Upper lobe of left lung (tissue), 6 donors: ENCODE results near the gene AKT1S1. TPM values are rescaled to one million over a fixed set of nuclear protein-coding genes. Genes with fewer than 3 reads are reported as not detected.

Source experiments
- ATAC-seq, 2 donors: fragments of 200-7000 bp; cut with Tn5 transposase; one replicate each; pipeline ENCODE4 v1.9.1; 2022; ENCODE audit warnings: mild to moderate bottlenecking in 2 of 2, moderate library complexity in 2 of 2; ENCODE audit not compliant: low FRiP score in 2 of 2
- DNase-seq, 2 donors: peaks; one replicate each; pipeline ENCODE4 v3.0.0-alpha.2; 2019 to 2020
- H3K27ac ChIP-seq, 4 donors: fragments of 200-600 bp; sonication (generic); one replicate each; pipeline ENCODE4 v1.5.1; 2016 to 2019
- H3K27me3 ChIP-seq, 4 donors: fragments of 200-600 bp; sonication (generic); one replicate each; pipeline ENCODE4 v1.5.1; 2017 to 2019
- H3K36me3 ChIP-seq, 4 donors: fragments of 200-600 bp; sonication (generic); one replicate each; pipeline ENCODE4 v1.5.1; 2016 to 2019
- H3K4me1 ChIP-seq, 4 donors: fragments of 200-600 bp; sonication (generic); one replicate each; pipeline ENCODE4 v1.5.1; 2018 to 2019
- H3K4me3 ChIP-seq, 4 donors: fragments of 200-600 bp; sonication (generic); one replicate each; pipeline ENCODE4 v1.5.1; 2017 to 2019; ENCODE audit warnings: mild to moderate bottlenecking in 2 of 4, moderate library complexity in 1 of 4
- H3K9me3 ChIP-seq, 4 donors: fragments of 200-600 bp; sonication (generic); one replicate each; pipeline ENCODE4 v1.5.1; 2018 to 2019
- CTCF ChIP-seq, 6 experiments: fragments of 450-650 bp in 4 of 6; fragments of 200-600 bp in 2 of 6; sonication (generic) in 2 of 6; IDR thresholded peaks; one replicate each; pipeline ENCODE4 v1.5.1; 2016 to 2019; ENCODE audit warnings: antibody characterized with exemption in 6 of 6
- EP300 ChIP-seq, 4 donors: sonication (generic); formaldehyde crosslinking; IDR thresholded peaks; one replicate each; pipeline ENCODE4 v1.5.1; 2017; ENCODE audit warnings: antibody characterized with exemption in 4 of 4, control low read depth in 2 of 4
- POLR2A ChIP-seq, 4 donors: fragments of 450-650 bp; IDR thresholded peaks; one replicate each; pipeline ENCODE4 v1.5.1; 2016 to 2017; ENCODE audit warnings: antibody characterized with exemption in 4 of 4, mild to moderate bottlenecking in 2 of 4
- POLR2AphosphoS5 ChIP-seq, 2 donors: sonication (generic); formaldehyde crosslinking; IDR thresholded peaks; one replicate each; pipeline ENCODE4 v1.5.1; 2017; ENCODE audit warnings: antibody characterized with exemption in 2 of 2
- whole genome bisulfite sequencing, 2 donors: methylation state at CpG; one replicate each; pipeline ENCODE4 v1.1.5; 2017 to 2018; 5-methylcytosine and 5-hydroxymethylcytosine counted together
- total RNA-seq, 6 donors: library from RNA; depleted of rRNA in 4 of 6; stranded (reverse); fragments of >200 nt in 4 of 6; gene quantifications; one replicate each; pipeline versions ENCODE4 v1.1.0 to v1.2.1, GENCODE V29; 2016 to 2021
- donor health status: DM: no; HTN: no; CAD: no; lungs with moderate emphysema.
- donor health status: DM: no; HTN: yes; CAD: no; lungs with severe emphysema.

The AKT1S1 gene
- total RNA-seq, 6 donors from 2014 or later, result 11.8 to 35.5 (median 25.7) TPM

GRCh38 chr19:49836176-49837008 lies 40.8 kb downstream of the AKT1S1 start:
- H3K27ac ChIP-seq, result no peak overlapping the region
- no peaks in the 10 kb centered on the region for H3K27me3 ChIP-seq
- no peaks in the 10 kb centered on the region for H3K9me3 ChIP-seq
- H3K4me3 ChIP-seq, result no peak overlapping the region
- DNase-seq (no peak), ATAC-seq (no peak)
- 96 to 98% methylated on average over 17 to 20 of the region's 20 CpGs for WGBS, 2 donors
- no peak for TF ChIP-seq POLR2A (IDR thresholded peaks at IDR 0.05)
- no peak for TF ChIP-seq POLR2AphosphoS5 (IDR thresholded peaks at IDR 0.05)
- TF ChIP-seq EP300 (IDR thresholded peaks at IDR 0.05), result no peak
- H3K36me3 ChIP-seq, result peaks cover 19 to 98% (median 84%) of the 10 kb centered on the region in 4 donors
- peaks cover 0 to 4% (median 0%) of the 10 kb centered on the region in 4 donors for H3K4me1 ChIP-seq

- Histone ChIP-seq H3K27ac (no peak overlapping the region), H3K4me1 (peaks cover 0 to 4% (median 0%) of the 10 kb centered on the region in 4 donors), H3K36me3 (peaks cover 19 to 99% (median 91%) of the 10 kb centered on the region in 4 donors), H3K4me3 (no peak overlapping the region), H3K9me3 (no peaks in the 10 kb centered on the region), H3K27me3 (no peaks in the 10 kb centered on the region)
- TF ChIP-seq POLR2AphosphoS5 (IDR thresholded peaks at IDR 0.05), result no peak
- TF ChIP-seq POLR2A (IDR thresholded peaks at IDR 0.05), result no peak
- no peak for TF ChIP-seq EP300 (IDR thresholded peaks at IDR 0.05)
- TF ChIP-seq CTCF (IDR thresholded peaks at IDR 0.05), result no peak
- no peak for DNase-seq
- no peak for ATAC-seq
- WGBS, 2 donors, result 95 to 97% methylated on average over 6 to 11 of the region's 12 CpGs
These were observed 41.6 kb downstream of the AKT1S1 start for GRCh38 chr19:49835562-49835961.

- no peaks in the 10 kb centered on the region for H3K9me3 ChIP-seq
- peaks cover 0 to 4% (median 0%) of the 10 kb centered on the region in 4 donors for H3K4me1 ChIP-seq
- no peak for TF ChIP-seq POLR2AphosphoS5 (IDR thresholded peaks at IDR 0.05)
- no peak for TF ChIP-seq CTCF (IDR thresholded peaks at IDR 0.05)
- no peak for TF ChIP-seq POLR2A (IDR thresholded peaks at IDR 0.05)
- TF ChIP-seq EP300 (IDR thresholded peaks at IDR 0.05), result no peak
- DNase-seq, result no peak
- WGBS, 2 donors, result 89 to 92% methylated on average over 6 to 7 of the region's 7 CpGs
- no peaks in the 10 kb centered on the region for H3K27me3 ChIP-seq
- H3K36me3 ChIP-seq, result peaks cover 19 to 100% (median 90%) of the 10 kb centered on the region in 4 donors
- no peak overlapping the region for H3K4me3 ChIP-seq
- H3K27ac ChIP-seq, result no peak overlapping the region
- no peak for ATAC-seq
These were observed 43.6 kb downstream of the AKT1S1 start for GRCh38 chr19:49833599-49833998.

- WGBS, 2 donors, result 68 to 75% methylated on average over 9 of the region's 9 CpGs
- ATAC-seq (no peak), DNase-seq (no peak)
- peaks cover 0 to 4% (median 0%) of the 10 kb centered on the region in 4 donors for H3K4me1 ChIP-seq
- no peak overlapping the region for H3K27ac ChIP-seq
- no peaks in the 10 kb centered on the region for H3K27me3 ChIP-seq
- TF ChIP-seq POLR2A (IDR thresholded peaks at IDR 0.05), result no peak
- TF ChIP-seq EP300 (IDR thresholded peaks at IDR 0.05), result no peak
- no peak for TF ChIP-seq CTCF (IDR thresholded peaks at IDR 0.05)
- no peak for TF ChIP-seq POLR2AphosphoS5 (IDR thresholded peaks at IDR 0.05)
- peaks cover 19 to 98% (median 85%) of the 10 kb centered on the region in 4 donors for H3K36me3 ChIP-seq
- no peaks in the 10 kb centered on the region for H3K9me3 ChIP-seq
- H3K4me3 ChIP-seq, result no peak overlapping the region
These were observed 44.6 kb downstream of the AKT1S1 start for GRCh38 chr19:49832556-49832955.

- H3K27ac ChIP-seq, result no peak overlapping the region
- WGBS, 2 donors, result 90 to 100% methylated on average over 3 to 8 of the region's 8 CpGs
- no peak overlapping the region for H3K4me3 ChIP-seq
- H3K9me3 ChIP-seq, result no peaks in the 10 kb centered on the region
- DNase-seq (no peak), ATAC-seq (no peak)
- H3K27me3 ChIP-seq, result no peaks in the 10 kb centered on the region
- TF ChIP-seq POLR2A (IDR thresholded peaks at IDR 0.05), result no peak
- no peak for TF ChIP-seq CTCF (IDR thresholded peaks at IDR 0.05)
- TF ChIP-seq POLR2AphosphoS5 (IDR thresholded peaks at IDR 0.05), result no peak
- no peak for TF ChIP-seq EP300 (IDR thresholded peaks at IDR 0.05)
- peaks cover 19 to 96% (median 80%) of the 10 kb centered on the region in 4 donors for H3K36me3 ChIP-seq
- H3K4me1 ChIP-seq, result peaks cover 0 to 4% (median 0%) of the 10 kb centered on the region in 4 donors
These were observed 45.6 kb downstream of the AKT1S1 start for GRCh38 chr19:49831592-49831991.
